ENCODE results near the gene OS9.

OS9 gene

DNA sequence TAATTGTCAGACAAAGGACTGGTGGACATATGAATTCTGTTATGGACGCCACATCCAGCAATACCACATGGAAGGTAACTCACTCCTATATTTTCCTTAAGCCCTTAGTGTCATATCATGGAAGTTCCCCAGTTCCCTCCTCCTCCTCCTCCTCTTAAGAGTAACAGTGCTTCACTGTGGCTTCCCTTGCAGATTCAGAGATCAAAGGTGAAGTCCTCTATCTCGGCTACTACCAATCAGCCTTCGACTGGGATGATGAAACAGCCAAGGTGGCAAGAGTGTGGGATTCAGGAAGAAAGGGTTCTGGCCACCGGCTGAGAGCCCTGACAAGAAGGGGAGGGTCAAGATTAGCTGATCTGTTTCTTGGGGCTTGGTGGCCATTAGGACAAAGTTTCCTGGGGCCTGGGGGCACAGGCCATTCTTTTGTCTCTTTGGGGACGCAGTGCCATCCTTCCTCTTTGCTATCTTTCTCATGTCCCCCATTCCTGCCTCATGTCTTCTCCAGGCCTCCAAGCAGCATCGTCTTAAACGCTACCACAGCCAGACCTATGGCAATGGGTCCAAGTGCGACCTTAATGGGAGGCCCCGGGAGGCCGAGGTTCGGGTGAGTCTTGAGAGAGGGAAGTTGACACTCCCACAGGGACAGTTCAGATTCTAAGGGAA, 2.0 kb downstream of the OS9 start:
- TF ChIP-seq, protein P1, sequence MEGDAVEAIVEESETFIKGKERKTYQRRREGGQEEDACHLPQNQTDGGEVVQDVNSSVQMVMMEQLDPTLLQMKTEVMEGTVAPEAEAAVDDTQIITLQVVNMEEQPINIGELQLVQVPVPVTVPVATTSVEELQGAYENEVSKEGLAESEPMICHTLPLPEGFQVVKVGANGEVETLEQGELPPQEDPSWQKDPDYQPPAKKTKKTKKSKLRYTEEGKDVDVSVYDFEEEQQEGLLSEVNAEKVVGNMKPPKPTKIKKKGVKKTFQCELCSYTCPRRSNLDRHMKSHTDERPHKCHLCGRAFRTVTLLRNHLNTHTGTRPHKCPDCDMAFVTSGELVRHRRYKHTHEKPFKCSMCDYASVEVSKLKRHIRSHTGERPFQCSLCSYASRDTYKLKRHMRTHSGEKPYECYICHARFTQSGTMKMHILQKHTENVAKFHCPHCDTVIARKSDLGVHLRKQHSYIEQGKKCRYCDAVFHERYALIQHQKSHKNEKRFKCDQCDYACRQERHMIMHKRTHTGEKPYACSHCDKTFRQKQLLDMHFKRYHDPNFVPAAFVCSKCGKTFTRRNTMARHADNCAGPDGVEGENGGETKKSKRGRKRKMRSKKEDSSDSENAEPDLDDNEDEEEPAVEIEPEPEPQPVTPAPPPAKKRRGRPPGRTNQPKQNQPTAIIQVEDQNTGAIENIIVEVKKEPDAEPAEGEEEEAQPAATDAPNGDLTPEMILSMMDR (conservative IDR thresholded peaks at IDR 0.05; ENCODE audit: control insufficient read depth, insufficient read depth, low read depth, low read length): no peak
- DNase-seq (ENCODE audit: low read depth): no peak
- H3K4me3 ChIP-seq (ENCODE audit: control insufficient read depth, low read depth, low read length): no peak overlapping the region

DNA sequence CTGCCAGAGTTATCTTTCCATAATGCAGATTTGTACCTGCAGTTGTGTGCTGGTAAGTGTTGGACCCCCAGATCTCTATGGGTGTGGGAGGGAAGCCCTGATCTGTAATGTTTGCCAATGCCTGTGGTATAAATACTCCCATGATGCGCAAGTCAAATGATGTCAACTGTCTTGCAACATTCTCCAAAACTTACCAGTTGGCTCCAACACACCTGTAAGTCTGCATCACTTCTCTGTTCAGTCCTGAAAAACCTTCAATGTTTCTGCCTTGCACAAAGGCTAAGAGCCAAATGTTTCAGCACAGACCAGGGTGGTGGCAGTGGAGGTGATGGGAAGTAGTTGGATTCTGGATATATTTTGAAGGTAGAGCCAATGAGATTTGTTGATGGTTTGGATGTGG, 3.1 kb downstream of the OS9 start:
- no peak for DNase-seq (ENCODE audit: low read depth)
- TF ChIP-seq, protein P1 (conservative IDR thresholded peaks at IDR 0.05; ENCODE audit: control insufficient read depth, insufficient read depth, low read depth, low read length): no peak
- no peak overlapping the region for H3K4me3 ChIP-seq (ENCODE audit: control insufficient read depth, low read depth, low read length)

DNA sequence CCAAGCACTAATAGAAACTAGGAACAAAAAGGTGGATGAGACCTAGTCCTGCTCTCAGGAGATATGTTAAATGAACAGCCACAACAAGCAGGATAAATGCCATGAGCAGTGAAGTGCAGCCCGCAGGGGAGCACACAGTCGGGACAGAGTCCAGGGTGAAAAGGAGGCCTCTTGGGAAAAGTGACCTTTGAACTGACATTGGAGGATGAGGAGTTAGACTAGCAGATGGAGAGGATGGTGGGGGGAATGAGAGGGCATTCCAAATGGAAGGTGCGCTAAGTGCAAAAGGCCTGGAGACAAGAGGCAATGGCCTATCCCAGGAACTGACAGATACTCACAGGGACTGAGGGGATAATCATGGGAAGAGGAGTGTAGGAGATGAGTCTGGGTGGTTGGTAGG, 4.5 kb downstream of the OS9 start:
- no peak overlapping the region for H3K4me3 ChIP-seq (ENCODE audit: control insufficient read depth, low read depth, low read length)
- DNase-seq (ENCODE audit: low read depth): no peak
- TF ChIP-seq, protein P1 (conservative IDR thresholded peaks at IDR 0.05; ENCODE audit: control insufficient read depth, insufficient read depth, low read depth, low read length): no peak

DNA sequence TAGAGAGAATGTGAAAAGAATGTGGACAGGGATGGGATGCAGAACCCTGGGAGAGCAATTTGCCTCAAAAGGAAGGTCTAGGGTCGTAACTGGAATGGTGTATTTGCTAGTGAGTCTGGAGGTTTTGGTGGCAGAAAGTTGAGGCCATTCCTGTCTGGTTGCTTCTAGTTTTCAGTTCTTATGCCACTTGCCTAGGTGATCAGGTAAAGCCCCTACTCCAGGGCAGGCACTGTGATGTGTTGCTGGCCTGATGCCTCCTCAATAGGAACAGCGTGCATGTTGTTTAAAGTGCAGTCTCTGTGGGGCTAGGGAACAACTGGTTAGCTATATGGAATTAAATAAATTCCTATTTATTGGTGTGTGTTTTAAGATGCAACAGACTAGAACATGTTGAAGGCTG, 6.4 kb downstream of the OS9 start:
- TF ChIP-seq, protein P1 (conservative IDR thresholded peaks at IDR 0.05; ENCODE audit: control insufficient read depth, insufficient read depth, low read depth, low read length): no peak
- H3K4me3 ChIP-seq (ENCODE audit: control insufficient read depth, low read depth, low read length): no peak overlapping the region
- DNase-seq (ENCODE audit: low read depth): no peak

DNA sequence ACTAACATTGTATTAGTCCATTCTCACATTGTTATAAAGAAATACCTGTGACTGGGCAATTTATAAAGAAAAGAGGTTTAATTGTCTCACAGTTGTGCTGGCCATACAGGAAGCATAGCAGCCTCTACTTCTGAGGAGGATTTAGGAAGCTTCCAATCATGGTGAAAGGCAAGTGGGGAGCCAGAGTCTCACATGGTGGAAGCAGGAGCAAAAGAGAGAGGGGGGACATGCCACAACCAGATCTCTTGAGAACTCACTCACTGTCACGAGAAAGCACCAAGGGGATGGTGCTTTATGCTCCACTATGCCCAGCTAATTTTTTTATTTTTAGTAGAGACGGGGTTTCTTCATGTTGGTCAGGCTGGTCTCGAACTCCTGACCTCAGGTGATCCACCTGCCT, 13.3 kb downstream of the OS9 start:
- TF ChIP-seq, protein P1 (conservative IDR thresholded peaks at IDR 0.05; ENCODE audit: control insufficient read depth, insufficient read depth, low read depth, low read length): no peak

DNA sequence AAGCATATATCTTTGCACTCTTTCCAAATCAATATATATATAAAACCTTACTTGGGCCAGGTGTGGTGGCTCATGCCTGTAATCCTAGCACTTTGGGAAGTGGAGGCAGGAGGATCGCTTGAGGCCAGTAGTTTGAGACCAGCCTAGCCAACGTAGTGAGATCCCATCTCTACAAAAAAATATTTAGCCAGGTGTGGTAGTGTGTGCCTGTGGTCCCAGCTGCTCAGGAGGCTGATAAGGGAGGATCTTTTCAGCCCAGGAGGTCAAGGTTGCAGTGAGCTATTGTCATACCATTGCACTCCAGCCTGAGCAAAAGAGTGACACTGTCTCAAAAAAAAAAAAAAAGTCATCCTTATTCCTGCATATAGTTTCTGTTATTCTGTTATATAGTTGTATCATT, 14.4 kb downstream of the OS9 start:
- no peak overlapping the region for H3K4me3 ChIP-seq (ENCODE audit: control insufficient read depth, low read depth, low read length)
- DNase-seq (ENCODE audit: low read depth): no peak
- TF ChIP-seq, protein P1 (conservative IDR thresholded peaks at IDR 0.05; ENCODE audit: control insufficient read depth, insufficient read depth, low read depth, low read length): no peak

More for the DNA sequence above, 13.3 kb downstream of the OS9 start:
- H3K4me3 ChIP-seq (ENCODE audit: control insufficient read depth, low read depth, low read length): no peak overlapping the region
- DNase-seq (ENCODE audit: low read depth): no peak

DNA sequence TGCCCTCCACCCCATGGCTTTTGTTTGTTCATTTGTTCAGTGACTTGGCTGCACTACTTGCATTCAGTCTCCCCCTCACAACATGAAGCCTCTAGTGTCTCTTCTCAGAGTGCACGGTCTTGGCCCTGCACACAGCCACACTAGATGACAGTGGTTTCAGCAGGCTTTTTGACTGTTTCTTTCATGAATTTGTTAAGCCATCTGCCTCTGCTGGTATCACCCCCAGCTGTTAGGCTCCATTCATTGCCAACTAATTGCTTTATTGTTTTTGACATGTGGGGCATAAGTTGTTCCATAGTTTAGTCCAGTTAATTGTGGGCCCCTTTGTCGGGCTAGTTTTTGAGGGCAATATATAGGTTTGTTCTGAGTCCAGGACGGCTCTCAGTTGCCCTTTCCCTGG, 18.8 kb downstream of the OS9 start:
- H3K4me3 ChIP-seq (ENCODE audit: control insufficient read depth, low read depth, low read length): no peak overlapping the region
- DNase-seq (ENCODE audit: low read depth): no peak
- TF ChIP-seq, protein P1 (conservative IDR thresholded peaks at IDR 0.05; ENCODE audit: control insufficient read depth, insufficient read depth, low read depth, low read length): no peak
